ENCODE measurements around the gene VDR. TPM values are rescaled to one million over a fixed set of nuclear protein-coding genes. Genes with fewer than 3 reads are reported as not detected.

The VDR gene
- total and polyA plus RNA-seq, 2 experiments from 2014 or later = 3.2 to 4.9 TPM

GRCh38 chr12:47885566-47885965 lies 19.2 kb downstream of the VDR start:
- WGBS (ENCODE audit: low lambda C conversion rate, missing lambda C conversion rate) = 95% methylated on average over 2 of the region's 2 CpGs
- DNase-seq (ENCODE audit: low spot score) = no peak
- H3K79me2 ChIP-seq = no peaks in the 10 kb centered on the region

GRCh38 chr12:47885012-47885501 lies 19.7 kb downstream of the VDR start:
- DNase-seq (ENCODE audit: low spot score) = no peak
- Histone ChIP-seq H3K4me2 (no peak overlapping the region), H3K36me3 (replicated peaks; ENCODE audit: insufficient read depth, low read depth) (no peaks in the 10 kb centered on the region), H3K27ac (no peak overlapping the region), H3K4me3 (no peak overlapping the region), H3K79me2 (no peaks in the 10 kb centered on the region), H4K20me1 (ENCODE audit: insufficient read depth, poor library complexity, severe bottlenecking) (no peaks in the 10 kb centered on the region), H3K9me2 (replicated peaks; ENCODE audit: insufficient read depth) (no peaks in the 10 kb centered on the region), H3K27me3 (no peaks in the 10 kb centered on the region), H3K4me1 (ENCODE audit: insufficient read depth) (peaks cover 3% of the 10 kb centered on the region), H2AFZ (no peak overlapping the region), H3K9me3 (ENCODE audit: low read depth) (no peaks in the 10 kb centered on the region)
- 80% methylated on average over 10 of the region's 10 CpGs for WGBS (ENCODE audit: low lambda C conversion rate, missing lambda C conversion rate)
- TF ChIP-seq EZH2 (IDR thresholded peaks at IDR 0.05; ENCODE audit: borderline replicate concordance) = no peak
- no peak for TF ChIP-seq CTCF (IDR thresholded peaks at IDR 0.05; ENCODE audit: poor library complexity)
- TF ChIP-seq EZH2phosphoT487 (IDR thresholded peaks at IDR 0.05; ENCODE audit: low read depth, severe bottlenecking, unreplicated experiment) = no peak

More at GRCh38 chr12:47885566-47885965, 19.2 kb downstream of the VDR start:
- Histone ChIP-seq H4K20me1 (ENCODE audit: insufficient read depth, poor library complexity, severe bottlenecking) (no peaks in the 10 kb centered on the region), H3K9me2 (replicated peaks; ENCODE audit: insufficient read depth) (no peaks in the 10 kb centered on the region), H3K4me3 (no peak overlapping the region), H3K4me1 (ENCODE audit: insufficient read depth) (peaks cover 3% of the 10 kb centered on the region), H3K9me3 (ENCODE audit: low read depth) (no peaks in the 10 kb centered on the region), H3K27ac (no peak overlapping the region), H3K27me3 (no peaks in the 10 kb centered on the region), H3K36me3 (replicated peaks; ENCODE audit: insufficient read depth, low read depth) (no peaks in the 10 kb centered on the region), H2AFZ (no peak overlapping the region), H3K4me2 (no peak overlapping the region)
- TF ChIP-seq CTCF (IDR thresholded peaks at IDR 0.05; ENCODE audit: poor library complexity) (no peak), EZH2 (IDR thresholded peaks at IDR 0.05; ENCODE audit: borderline replicate concordance) (no peak), EZH2phosphoT487 (IDR thresholded peaks at IDR 0.05; ENCODE audit: low read depth, severe bottlenecking, unreplicated experiment) (no peak)

- no peak for DNase-seq (ENCODE audit: low spot score)
- H3K36me3 ChIP-seq (replicated peaks; ENCODE audit: insufficient read depth, low read depth) = no peaks in the 10 kb centered on the region
- no peak overlapping the region for H2AFZ ChIP-seq
- 82% methylated on average over 3 of the region's 3 CpGs for WGBS (ENCODE audit: low lambda C conversion rate, missing lambda C conversion rate)
- H3K79me2 ChIP-seq = no peaks in the 10 kb centered on the region
- no peaks in the 10 kb centered on the region for H4K20me1 ChIP-seq (ENCODE audit: insufficient read depth, poor library complexity, severe bottlenecking)
- no peak overlapping the region for H3K27ac ChIP-seq
- H3K9me2 ChIP-seq (replicated peaks; ENCODE audit: insufficient read depth) = no peaks in the 10 kb centered on the region
- no peak overlapping the region for H3K4me3 ChIP-seq
- TF ChIP-seq EZH2 (IDR thresholded peaks at IDR 0.05; ENCODE audit: borderline replicate concordance) = no peak
- TF ChIP-seq EZH2phosphoT487 (IDR thresholded peaks at IDR 0.05; ENCODE audit: low read depth, severe bottlenecking, unreplicated experiment) = no peak
- no peak for TF ChIP-seq CTCF (IDR thresholded peaks at IDR 0.05; ENCODE audit: poor library complexity)
- H3K4me1 ChIP-seq (ENCODE audit: insufficient read depth) = peaks cover 3% of the 10 kb centered on the region
- H3K27me3 ChIP-seq = no peaks in the 10 kb centered on the region
- H3K9me3 ChIP-seq (ENCODE audit: low read depth) = no peaks in the 10 kb centered on the region
- no peak overlapping the region for H3K4me2 ChIP-seq
These were observed 20.3 kb downstream of the VDR start for GRCh38 chr12:47884501-47884900.
